Stimulated activated CD8-positive, alpha-beta memory T cell treated with anti-CD3 and anti-CD28 coated beads, Interleukin-4, amount 100 ng/mL, for 24 hours (primary cell): ENCODE results near the gene CADM1.

Source experiments
- DNase-seq: peaks from one replicate; pipeline ENCODE4 v3.0.0-alpha.2; 2020; ENCODE audit warnings: low read depth

Gene CADM1

GRCh38 chr11:115515647-115516395, 11.6 kb upstream of the CADM1 start:
- no peak for DNase-seq

- no peak for DNase-seq
Observed at GRCh38 chr11:115506954-115507675, 2.9 kb upstream of the CADM1 start.

- no peak for DNase-seq
Observed at GRCh38 chr11:115505175-115505574, 960 bp upstream of the CADM1 start.

GRCh38 chr11:115503886-115504275, 334 bp downstream of the CADM1 start:
- no peak for DNase-seq

GRCh38 chr11:115503083-115503885, 931 bp downstream of the CADM1 start:
- no peak for DNase-seq

GRCh38 chr11:115502636-115503082, 1.6 kb downstream of the CADM1 start:
- DNase-seq = no peak

- no peak for DNase-seq
Observed at GRCh38 chr11:115501893-115502589, 2.2 kb downstream of the CADM1 start.

GRCh38 chr11:115501502-115501892, 2.7 kb downstream of the CADM1 start:
- DNase-seq = no peak

GRCh38 chr11:115500547-115501501, 3.4 kb downstream of the CADM1 start:
- no peak for DNase-seq

GRCh38 chr11:115499891-115500290, 4.3 kb downstream of the CADM1 start:
- no peak for DNase-seq

GRCh38 chr11:115499241-115499799, 4.9 kb downstream of the CADM1 start:
- DNase-seq = no peak

GRCh38 chr11:115498354-115498753, 5.9 kb downstream of the CADM1 start:
- no peak for DNase-seq

- DNase-seq = no peak
Observed at GRCh38 chr11:115497303-115497702, 6.9 kb downstream of the CADM1 start.

- no peak for DNase-seq
Observed at GRCh38 chr11:115496892-115497291, 7.3 kb downstream of the CADM1 start.

GRCh38 chr11:115493905-115494304, 10.3 kb downstream of the CADM1 start:
- DNase-seq = no peak

- DNase-seq = no peak
Observed at GRCh38 chr11:115493488-115493887, 10.7 kb downstream of the CADM1 start.

GRCh38 chr11:115489466-115489865, 14.7 kb downstream of the CADM1 start:
- DNase-seq = no peak

- DNase-seq = no peak
Observed at GRCh38 chr11:115488945-115489344, 15.3 kb downstream of the CADM1 start.

- DNase-seq = no peak
Observed at GRCh38 chr11:115481528-115481927, 22.7 kb downstream of the CADM1 start.

- DNase-seq = no peak
Observed at GRCh38 chr11:115480611-115481010, 23.6 kb downstream of the CADM1 start.

- DNase-seq = no peak
Observed at GRCh38 chr11:115477410-115477809, 26.8 kb downstream of the CADM1 start.
